Fibroblast of villous mesenchyme (primary cell): ENCODE measurements around the gene OAT. TPM values are rescaled to one million over a fixed set of nuclear protein-coding genes. Genes with fewer than 3 reads are reported as not detected.
A peak's percentile ranks its signal among the peaks of the same experiment; 100 is the strongest.

ENCODE experiments used
- DNase-seq: peaks from one replicate; pipeline ENCODE4 v3.0.0-alpha.2; 2010; ENCODE audit warnings: low read depth
- H3K4me3 ChIP-seq: 2 replicates; pipeline ENCODE4 v1.5.1; 2011; ENCODE audit warnings: low read depth, mild to moderate bottlenecking, low read length
- total RNA-seq: library from RNA; depleted of rRNA; stranded (reverse); fragments of >200 nt; gene quantifications from 2 replicates; pipeline ENCODE4 v1.2.3, GENCODE V29; 2012
- TF ChIP-seq, protein P1 (sequence below): IDR thresholded peaks from 2 replicates; pipeline ENCODE4 v1.5.1; 2012; ENCODE audit warnings: low read depth, mild to moderate bottlenecking, low read length; ENCODE audit not compliant: insufficient read depth

OAT gene
- total RNA-seq: 164 and 224 TPM in 2 replicates

DNA sequence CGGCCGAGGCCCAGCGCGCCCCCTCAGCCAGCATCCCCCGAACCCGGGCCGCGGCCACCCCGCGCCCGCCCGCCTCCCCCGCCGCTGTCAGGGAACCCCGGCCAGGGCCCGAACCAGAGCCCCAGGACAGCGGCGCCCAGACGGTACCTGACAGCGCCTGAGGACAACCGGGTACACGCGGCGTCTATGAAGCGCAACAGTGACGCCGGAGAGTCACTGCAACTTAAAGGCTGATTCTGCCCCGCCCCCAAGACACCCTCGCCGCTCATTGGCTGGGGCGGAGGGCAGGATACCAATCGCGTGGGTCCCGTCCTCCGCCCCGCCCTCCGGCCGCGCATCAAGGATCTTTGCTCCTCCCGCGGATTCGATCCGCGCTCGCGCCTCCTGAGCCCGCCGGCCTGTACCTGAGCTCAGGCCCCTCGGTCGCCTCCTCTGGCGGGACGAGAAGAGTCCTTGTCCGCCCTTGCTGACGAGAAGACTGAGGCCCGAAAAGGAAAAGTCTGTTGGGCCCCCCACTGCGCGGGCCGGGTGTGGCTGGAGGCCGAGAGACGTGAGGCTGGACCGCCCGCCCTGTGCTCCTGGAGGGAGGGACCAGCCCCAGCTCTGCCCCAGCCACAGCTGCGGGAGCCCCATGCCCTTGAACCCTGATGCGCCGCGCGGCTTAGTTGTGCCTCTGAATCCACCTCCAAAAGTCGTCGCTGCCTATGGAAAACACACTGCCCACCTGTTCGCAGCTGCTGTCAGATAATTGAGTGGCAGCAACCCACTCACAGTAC lies at the start of gene OAT:
Gene OAT, minus strand, starts transcription at position 198 of the 776 bp plus-strand sequence. CDS start 6,752 bp downstream, outside the sequence.
- peak; percentile 94 for DNase-seq
- H3K4me3 ChIP-seq: peak within 1 kb of the TSS; percentile 77
- TF ChIP-seq, protein P1, sequence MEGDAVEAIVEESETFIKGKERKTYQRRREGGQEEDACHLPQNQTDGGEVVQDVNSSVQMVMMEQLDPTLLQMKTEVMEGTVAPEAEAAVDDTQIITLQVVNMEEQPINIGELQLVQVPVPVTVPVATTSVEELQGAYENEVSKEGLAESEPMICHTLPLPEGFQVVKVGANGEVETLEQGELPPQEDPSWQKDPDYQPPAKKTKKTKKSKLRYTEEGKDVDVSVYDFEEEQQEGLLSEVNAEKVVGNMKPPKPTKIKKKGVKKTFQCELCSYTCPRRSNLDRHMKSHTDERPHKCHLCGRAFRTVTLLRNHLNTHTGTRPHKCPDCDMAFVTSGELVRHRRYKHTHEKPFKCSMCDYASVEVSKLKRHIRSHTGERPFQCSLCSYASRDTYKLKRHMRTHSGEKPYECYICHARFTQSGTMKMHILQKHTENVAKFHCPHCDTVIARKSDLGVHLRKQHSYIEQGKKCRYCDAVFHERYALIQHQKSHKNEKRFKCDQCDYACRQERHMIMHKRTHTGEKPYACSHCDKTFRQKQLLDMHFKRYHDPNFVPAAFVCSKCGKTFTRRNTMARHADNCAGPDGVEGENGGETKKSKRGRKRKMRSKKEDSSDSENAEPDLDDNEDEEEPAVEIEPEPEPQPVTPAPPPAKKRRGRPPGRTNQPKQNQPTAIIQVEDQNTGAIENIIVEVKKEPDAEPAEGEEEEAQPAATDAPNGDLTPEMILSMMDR: peak; percentile 5

DNA sequence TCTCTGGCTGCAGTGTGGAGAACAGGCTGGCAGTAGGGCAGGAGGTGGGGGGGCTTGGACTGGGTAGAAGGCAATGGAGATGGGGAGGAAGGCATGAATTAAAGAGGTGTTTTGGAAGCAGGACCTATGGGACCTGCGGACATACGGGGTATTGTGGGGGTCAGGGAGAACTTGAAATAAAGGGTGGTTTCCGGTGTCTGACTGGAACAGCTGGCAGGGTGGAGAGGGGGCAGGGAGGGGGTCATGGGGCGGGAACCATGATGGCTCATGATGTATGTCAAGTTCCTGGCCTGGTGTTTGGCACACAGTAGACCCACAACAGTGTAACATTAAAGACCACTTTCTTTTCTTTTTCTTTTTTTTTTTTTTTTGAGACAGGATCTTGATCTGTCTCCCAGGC lies 48.4 kb upstream of the OAT start:
- DNase-seq: no peak
- TF ChIP-seq, protein P1: no peak
- no peak overlapping the region for H3K4me3 ChIP-seq

DNA sequence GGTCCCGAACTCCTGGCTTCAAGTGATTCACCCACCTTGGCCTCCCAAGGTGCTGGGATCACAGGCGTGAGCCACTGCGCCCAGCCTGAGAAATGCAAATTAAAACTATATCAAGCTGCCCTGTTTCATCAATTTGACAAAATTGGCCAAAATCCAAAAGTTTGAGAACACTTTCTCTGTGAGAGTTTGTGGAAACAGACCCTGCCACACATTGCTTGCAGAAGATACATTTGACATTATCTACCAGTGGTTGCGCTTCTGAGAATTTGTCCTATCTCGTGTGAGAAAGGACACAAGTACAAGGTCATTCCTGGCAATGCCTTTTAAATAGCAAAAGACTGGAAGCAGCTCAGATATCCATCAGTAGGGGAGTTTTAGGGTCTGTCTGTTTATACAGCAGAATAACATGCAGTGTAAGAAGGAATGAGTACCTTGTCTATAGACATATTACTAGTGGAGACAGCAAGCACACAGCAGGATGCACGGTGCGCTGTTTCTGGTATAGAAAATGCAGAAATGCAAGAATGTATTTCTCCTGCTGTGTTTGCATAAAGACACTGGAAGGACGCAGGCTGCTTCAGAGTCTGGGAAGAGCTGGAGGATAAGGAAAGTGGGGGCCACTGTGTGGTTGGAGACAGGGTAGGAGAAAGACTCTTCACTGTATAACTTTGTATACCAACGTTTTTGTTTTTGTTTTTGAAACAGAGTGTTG lies 47.2 kb upstream of the OAT start:
- DNase-seq: no peak
- TF ChIP-seq, protein P1: no peak
- no peak overlapping the region for H3K4me3 ChIP-seq

DNA sequence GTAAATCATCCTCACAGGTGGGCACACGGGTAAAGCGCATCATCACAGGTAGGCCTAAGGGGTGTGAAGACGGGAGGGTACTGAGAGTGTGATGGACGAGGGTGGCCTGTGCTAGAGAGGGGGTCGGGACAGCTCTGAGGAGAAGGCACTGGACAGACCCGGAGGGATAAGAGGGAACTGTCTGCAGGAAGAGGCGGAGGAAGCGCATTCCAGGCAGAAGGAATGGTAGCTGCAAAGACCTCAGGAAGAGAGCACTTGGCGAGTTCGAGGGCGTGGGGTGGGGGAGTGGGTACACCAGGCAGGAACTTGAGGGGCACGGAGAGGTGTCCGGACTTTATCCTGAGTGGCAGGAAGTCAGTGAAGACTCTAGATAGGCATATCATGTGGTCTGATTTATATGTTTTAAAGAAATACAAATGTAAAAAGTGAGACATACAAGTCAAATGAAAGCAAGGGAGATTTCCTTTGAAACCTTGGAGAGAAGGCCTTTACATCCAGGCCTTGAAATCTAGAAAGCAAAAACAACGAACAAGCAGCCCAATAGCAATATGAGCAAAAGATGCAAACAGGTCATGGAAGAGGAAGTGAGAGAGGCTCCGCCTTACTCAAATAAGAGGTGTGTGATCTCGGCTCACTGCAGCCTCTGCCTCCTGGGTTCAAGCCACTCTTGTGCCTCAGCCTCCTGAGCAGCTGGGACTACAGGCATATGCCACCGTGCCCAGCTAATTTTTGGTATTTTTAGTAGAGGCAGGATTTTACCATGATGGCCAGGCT lies 46.5 kb upstream of the OAT start:
- TF ChIP-seq, protein P1: no peak
- DNase-seq: no peak
- no peak overlapping the region for H3K4me3 ChIP-seq

DNA sequence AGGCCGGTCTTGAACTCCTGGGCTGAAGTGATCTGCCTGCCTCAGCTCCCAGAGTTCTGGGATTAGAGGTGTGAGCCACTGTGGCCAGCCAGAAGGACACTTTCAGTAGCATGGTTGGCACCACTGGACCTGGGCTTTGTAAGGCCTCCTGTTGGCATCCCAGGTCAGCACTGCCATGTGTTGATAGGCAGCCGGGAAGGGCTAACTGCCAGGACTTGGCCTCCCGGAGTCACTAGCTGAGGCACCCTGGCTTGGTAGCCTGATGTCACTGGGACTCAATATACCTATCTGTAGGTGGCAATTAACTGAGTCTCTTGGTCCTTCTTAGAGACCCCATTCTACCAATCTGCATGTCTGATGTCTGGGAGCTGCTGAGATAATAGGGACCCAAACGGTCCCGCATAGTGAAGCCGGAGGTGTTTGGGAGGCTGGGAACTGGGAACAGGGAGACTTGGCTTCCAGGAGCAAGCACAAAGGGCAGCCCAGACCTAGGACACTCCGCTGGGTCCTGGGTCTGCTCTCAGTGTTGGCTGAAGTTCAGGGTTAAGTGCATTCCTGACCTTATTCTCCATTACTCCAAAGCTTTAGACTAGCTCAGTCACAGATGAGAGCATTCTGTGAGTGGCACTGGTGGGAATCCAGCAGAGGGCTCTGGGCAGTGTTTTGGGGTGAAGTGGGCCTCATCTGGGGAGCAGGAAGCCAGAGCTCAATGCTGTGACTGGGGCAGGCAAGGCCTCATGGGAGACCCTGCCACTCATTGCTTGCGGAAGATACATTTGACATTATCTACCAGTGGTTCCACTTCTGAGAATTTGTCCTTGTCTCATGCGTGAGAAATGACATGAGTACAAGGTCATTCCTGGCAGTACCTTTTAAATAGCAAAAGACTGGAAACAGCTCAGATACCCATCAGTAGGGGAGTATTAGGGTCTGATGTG lies 45.6 kb upstream of the OAT start:
- TF ChIP-seq, protein P1: no peak
- H3K4me3 ChIP-seq: no peak overlapping the region
- DNase-seq: no peak

DNA sequence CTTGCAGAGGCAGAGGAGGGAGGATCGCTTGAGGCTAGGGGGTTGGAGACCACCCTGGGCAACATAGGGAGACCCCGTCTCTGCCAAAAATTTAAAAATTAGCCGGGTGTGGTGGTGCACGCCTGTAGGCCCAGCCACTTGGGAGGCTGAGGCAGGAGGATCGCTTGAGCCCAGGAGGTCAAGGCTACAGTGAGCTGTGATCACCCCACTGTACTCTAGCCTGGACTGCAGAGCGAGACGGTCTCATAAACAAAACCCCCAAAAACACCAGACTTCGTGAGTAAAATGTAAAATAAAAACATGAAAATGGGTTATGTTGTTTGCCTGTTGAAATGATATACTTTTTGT lies 43.6 kb upstream of the OAT start:
- TF ChIP-seq, protein P1: no peak
- H3K4me3 ChIP-seq: peak overlapping the region; percentile 83
- DNase-seq: no peak
